Thymus (tissue), 11 donors: ENCODE data around the gene RASGRP1. TPM values are rescaled to one million over a fixed set of nuclear protein-coding genes. Genes with fewer than 3 reads are reported as not detected.

Experiments used
- DNase-seq, 9 donors: peaks; one replicate each; pipeline ENCODE4 v3.0.0-alpha.2; 2013; ENCODE audit warnings: low spot score in 9 of 9, low read depth in 6 of 9, missing footprints in 1 of 9
- H3K27ac ChIP-seq, 2 donors: one replicate each; pipeline ENCODE4 v1.5.1; 2013; ENCODE audit warnings: control low read depth in 1 of 2, low read depth in 1 of 2, low read length in 1 of 2, mild to moderate bottlenecking in 1 of 2, moderate library complexity in 1 of 2
- H3K27me3 ChIP-seq, 2 donors: one replicate each; pipeline ENCODE4 v1.5.1; 2013; ENCODE audit warnings: low read length in 1 of 2; ENCODE audit not compliant: control insufficient read depth in 2 of 2, insufficient read depth in 1 of 2
- H3K36me3 ChIP-seq, 2 donors: one replicate each; pipeline ENCODE4 v1.5.1; 2013; ENCODE audit warnings: low read length in 1 of 2, mild to moderate bottlenecking in 1 of 2, moderate library complexity in 1 of 2; ENCODE audit not compliant: control insufficient read depth in 2 of 2, insufficient read depth in 2 of 2
- H3K4me1 ChIP-seq, 2 donors: one replicate each; pipeline ENCODE4 v1.5.1; 2013; ENCODE audit warnings: low read length in 2 of 2; ENCODE audit not compliant: control insufficient read depth in 2 of 2, insufficient read depth in 2 of 2
- H3K4me3 ChIP-seq, 2 donors: one replicate each; pipeline ENCODE4 v1.5.1; 2013; ENCODE audit warnings: low read length in 2 of 2, control low read depth in 1 of 2, mild to moderate bottlenecking in 1 of 2
- H3K9me3 ChIP-seq, 2 donors: one replicate each; pipeline ENCODE4 v1.5.1; 2013; ENCODE audit warnings: low read length in 1 of 2, mild to moderate bottlenecking in 1 of 2; ENCODE audit not compliant: control insufficient read depth in 2 of 2, insufficient read depth in 1 of 2
- WGBS: extraction: QIAGEN DNeasy Blood & Tissue Kit; methylation state at CpG from one replicate; pipeline ENCODE4 v1.1.7; 2013; 5-methylcytosine and 5-hydroxymethylcytosine counted together
- polyA plus RNA-seq: library from polyadenylated mRNA; stranded (reverse); fragments of 200-250 nt; gene quantifications from one replicate; pipeline ENCODE4 v1.2.3, GENCODE V29; 2013
- total RNA-seq: library from RNA; stranded (reverse); fragments of 120-200 nt; gene quantifications from one replicate; pipeline ENCODE4 v1.2.4, GENCODE V29; 2013
- donor health status: healthy.

Gene RASGRP1
- total and polyA plus RNA-seq, 2 donors, result 12.3 to 53.3 TPM

GRCh38 chr15:38460543-38460942 lies 104.1 kb downstream of the RASGRP1 start:
- H3K4me3 ChIP-seq, result no peak overlapping the region
- H3K27ac ChIP-seq, result no peak overlapping the region
- DNase-seq, result no peak
- H3K4me1 ChIP-seq, result no peaks in the 10 kb centered on the region
- H3K9me3 ChIP-seq, result no peaks in the 10 kb centered on the region
- peaks cover 3 to 8% of the 10 kb centered on the region in 2 donors for H3K36me3 ChIP-seq
- WGBS, result 98% methylated on average over 3 of the region's 3 CpGs
- H3K27me3 ChIP-seq, result no peaks in the 10 kb centered on the region

DNA sequence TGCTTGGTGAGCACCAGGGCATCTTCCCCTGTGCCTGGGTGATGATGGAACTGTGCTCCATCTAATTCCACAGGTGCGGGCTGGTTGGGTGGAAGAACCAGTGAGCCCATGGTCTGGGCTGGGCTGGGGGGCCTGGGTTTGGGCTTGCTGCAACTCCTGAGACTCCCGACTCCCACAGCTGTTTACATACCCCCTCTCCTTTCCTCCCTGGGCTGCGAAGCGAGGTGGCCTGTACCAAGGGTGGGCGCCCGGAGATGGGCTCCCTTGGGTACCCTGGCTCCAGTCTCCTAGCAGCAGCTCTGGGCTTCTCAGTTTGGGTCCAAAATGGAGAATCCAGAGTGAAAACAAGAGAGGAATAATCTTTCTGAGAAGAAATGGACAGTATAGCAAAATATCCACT lies 105.1 kb downstream of the RASGRP1 start:
- WGBS, result 90% methylated on average over 6 of the region's 6 CpGs
- no peaks in the 10 kb centered on the region for H3K27me3 ChIP-seq
- DNase-seq, result no peak
- H3K4me3 ChIP-seq, result no peak overlapping the region
- H3K4me1 ChIP-seq, result peaks cover 6 to 7% of the 10 kb centered on the region in 2 donors
- H3K36me3 ChIP-seq, result peaks cover 3 to 8% of the 10 kb centered on the region in 2 donors
- H3K9me3 ChIP-seq, result no peaks in the 10 kb centered on the region
- no peak overlapping the region for H3K27ac ChIP-seq

GRCh38 chr15:38458646-38459045 lies 106.0 kb downstream of the RASGRP1 start:
- no peak for DNase-seq
- H3K4me1 ChIP-seq, result peaks cover 6 to 7% of the 10 kb centered on the region in 2 donors
- WGBS, result 98% methylated on average over 5 of the region's 5 CpGs

GRCh38 chr15:38455092-38455491 lies 109.5 kb downstream of the RASGRP1 start:
- peaks cover 6 to 7% of the 10 kb centered on the region in 2 donors for H3K4me1 ChIP-seq
- no peaks in the 10 kb centered on the region for H3K9me3 ChIP-seq
- H3K27ac ChIP-seq, result peak overlapping the region in 1 of 2 donors; percentile 18
- 15% methylated on average over 4 of the region's 4 CpGs for WGBS
- DNase-seq, result peak in 4 of 9 donors; percentile 3 to 20 (median 12)
- H3K36me3 ChIP-seq, result peaks cover 3 to 8% of the 10 kb centered on the region in 2 donors
- H3K4me3 ChIP-seq, result peak overlapping the region; percentile 93 to 98
- H3K27me3 ChIP-seq, result no peaks in the 10 kb centered on the region

More at GRCh38 chr15:38458646-38459045, 106.0 kb downstream of the RASGRP1 start:
- H3K9me3 ChIP-seq, result no peaks in the 10 kb centered on the region
- H3K36me3 ChIP-seq, result peaks cover 3 to 8% of the 10 kb centered on the region in 2 donors
- no peaks in the 10 kb centered on the region for H3K27me3 ChIP-seq
- no peak overlapping the region for H3K4me3 ChIP-seq
- no peak overlapping the region for H3K27ac ChIP-seq

GRCh38 chr15:38454696-38455090 lies 109.9 kb downstream of the RASGRP1 start:
- peaks cover 3 to 8% of the 10 kb centered on the region in 2 donors for H3K36me3 ChIP-seq
- under 1% methylated on average over 12 of the region's 12 CpGs for WGBS
- peak in 1 of 9 donors; percentile 19 for DNase-seq
- peaks cover 6 to 7% of the 10 kb centered on the region in 2 donors for H3K4me1 ChIP-seq
- H3K4me3 ChIP-seq, result peak overlapping the region; percentile 93 to 98
- H3K27me3 ChIP-seq, result no peaks in the 10 kb centered on the region
- peak overlapping the region; percentile 80 to 87 for H3K27ac ChIP-seq
- H3K9me3 ChIP-seq, result no peaks in the 10 kb centered on the region

GRCh38 chr15:38453971-38454695 lies 110.5 kb downstream of the RASGRP1 start, which contains the start of gene FAM98B:
TSS of gene FAM98B (plus strand) at chr15:38454127. CDS start at chr15:38454162, 35 bp downstream.
- Histone ChIP-seq H3K27ac (peak within 1 kb of the TSS; percentile 80 to 87), H3K36me3 (peaks cover 3 to 8% of the 10 kb centered on the region in 2 donors), H3K4me1 (peaks cover 6 to 7% of the 10 kb centered on the region in 2 donors), H3K4me3 (peak within 1 kb of the TSS; percentile 93 to 98), H3K9me3 (no peaks in the 10 kb centered on the region), H3K27me3 (no peaks in the 10 kb centered on the region)
- WGBS, result under 1% methylated on average over 49 of the region's 49 CpGs
- peak; percentile 67 to 94 (median 83) for DNase-seq

- no peak for DNase-seq
- Histone ChIP-seq H3K27me3 (no peaks in the 10 kb centered on the region), H3K27ac (no peak overlapping the region), H3K9me3 (no peaks in the 10 kb centered on the region), H3K4me1 (peaks cover 0 to 5% of the 10 kb centered on the region in 2 donors), H3K36me3 (no peaks in the 10 kb centered on the region), H3K4me3 (no peak overlapping the region)
- WGBS, result 97% methylated on average over 3 of the region's 3 CpGs
Measured at GRCh38 chr15:38441130-38441519, 123.5 kb downstream of the RASGRP1 start.

DNA sequence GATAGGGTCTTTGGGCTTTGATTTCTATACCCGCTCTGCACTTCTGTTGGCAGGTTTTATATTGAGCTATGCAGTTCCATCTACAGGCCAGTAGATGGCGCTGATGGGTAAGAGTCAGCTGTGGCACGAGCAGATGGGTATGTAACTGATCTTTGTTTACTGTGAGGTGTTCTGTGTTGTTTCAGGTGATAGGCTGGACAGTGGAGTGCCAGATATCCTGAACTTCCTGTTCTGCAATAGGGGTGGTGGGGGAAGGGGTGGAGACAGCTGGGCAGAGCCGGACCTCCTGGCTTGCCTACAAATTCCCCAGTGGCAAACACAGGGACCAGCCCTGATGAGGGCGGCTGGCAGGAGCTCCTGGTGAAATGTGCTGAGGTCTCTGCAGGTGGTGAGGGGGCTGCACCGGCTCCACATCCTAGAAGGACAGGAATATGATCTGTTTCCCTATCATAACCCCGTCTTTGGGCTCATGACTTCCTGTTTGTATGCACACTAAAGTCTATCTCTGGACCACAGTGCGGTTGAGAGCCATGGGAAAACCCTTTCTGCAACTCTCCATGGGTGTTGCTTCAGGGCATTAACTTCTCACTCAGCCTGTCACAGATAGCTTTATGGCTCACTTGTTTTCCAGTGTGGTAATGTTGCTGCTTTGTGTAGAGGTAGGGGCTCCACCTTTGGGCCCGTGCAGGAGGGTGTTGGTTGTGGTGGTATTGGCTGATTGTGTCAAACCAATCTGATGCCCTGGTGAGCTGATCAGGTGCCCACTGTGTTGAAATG lies 124.1 kb downstream of the RASGRP1 start:
- DNase-seq, result peak; percentile 43 to 83 (median 72)
- H3K27me3 ChIP-seq, result no peaks in the 10 kb centered on the region
- no peak overlapping the region for H3K27ac ChIP-seq
- H3K4me1 ChIP-seq, result peaks cover 0 to 5% of the 10 kb centered on the region in 2 donors
- no peaks in the 10 kb centered on the region for H3K36me3 ChIP-seq
- H3K4me3 ChIP-seq, result no peak overlapping the region
- H3K9me3 ChIP-seq, result no peaks in the 10 kb centered on the region
- 30% methylated on average over 9 of the region's 9 CpGs for WGBS
